Dendritic cell treated with granulocyte-macrophage colony-stimulating factor and Interleukin-4, amounts not matched to agents 40 ng/mL and 50 ng/mL, for 4 days (primary cell): ENCODE data around the gene ERG28.
"Not testable (repeated sequence)": the region's sequence is repeated elsewhere in the genome, so short reads cannot be mapped to it uniquely, and the experiment has no call there.

Source experiments
- H3K27ac Mint-ChIP-seq: one replicate; pipeline ENCODE4 v1.8.0; 2022; ENCODE audit warnings: mild to moderate bottlenecking, mixed read lengths
- H3K27me3 Mint-ChIP-seq: one replicate; pipeline ENCODE4 v1.8.0; 2022; ENCODE audit warnings: mild to moderate bottlenecking, mixed read lengths
- H3K36me3 Mint-ChIP-seq: one replicate; pipeline ENCODE4 v1.8.0; 2022; ENCODE audit warnings: low read depth, mixed read lengths
- H3K4me1 Mint-ChIP-seq: one replicate; pipeline ENCODE4 v1.8.0; 2022; ENCODE audit warnings: low read depth, mixed read lengths
- H3K4me3 Mint-ChIP-seq: one replicate; pipeline ENCODE4 v1.8.0; 2022; ENCODE audit warnings: mild to moderate bottlenecking, moderate library complexity, mixed read lengths
- H3K9me3 Mint-ChIP-seq: one replicate; pipeline ENCODE4 v1.8.0; 2022; ENCODE audit warnings: mixed read lengths
- intact Hi-C: fragments of 100-400 bp; cut with micrococcal nuclease; formaldehyde crosslinking; loops from one replicate; pipeline ENCODE4 v1.15.0; 2022

ERG28 gene

DNA sequence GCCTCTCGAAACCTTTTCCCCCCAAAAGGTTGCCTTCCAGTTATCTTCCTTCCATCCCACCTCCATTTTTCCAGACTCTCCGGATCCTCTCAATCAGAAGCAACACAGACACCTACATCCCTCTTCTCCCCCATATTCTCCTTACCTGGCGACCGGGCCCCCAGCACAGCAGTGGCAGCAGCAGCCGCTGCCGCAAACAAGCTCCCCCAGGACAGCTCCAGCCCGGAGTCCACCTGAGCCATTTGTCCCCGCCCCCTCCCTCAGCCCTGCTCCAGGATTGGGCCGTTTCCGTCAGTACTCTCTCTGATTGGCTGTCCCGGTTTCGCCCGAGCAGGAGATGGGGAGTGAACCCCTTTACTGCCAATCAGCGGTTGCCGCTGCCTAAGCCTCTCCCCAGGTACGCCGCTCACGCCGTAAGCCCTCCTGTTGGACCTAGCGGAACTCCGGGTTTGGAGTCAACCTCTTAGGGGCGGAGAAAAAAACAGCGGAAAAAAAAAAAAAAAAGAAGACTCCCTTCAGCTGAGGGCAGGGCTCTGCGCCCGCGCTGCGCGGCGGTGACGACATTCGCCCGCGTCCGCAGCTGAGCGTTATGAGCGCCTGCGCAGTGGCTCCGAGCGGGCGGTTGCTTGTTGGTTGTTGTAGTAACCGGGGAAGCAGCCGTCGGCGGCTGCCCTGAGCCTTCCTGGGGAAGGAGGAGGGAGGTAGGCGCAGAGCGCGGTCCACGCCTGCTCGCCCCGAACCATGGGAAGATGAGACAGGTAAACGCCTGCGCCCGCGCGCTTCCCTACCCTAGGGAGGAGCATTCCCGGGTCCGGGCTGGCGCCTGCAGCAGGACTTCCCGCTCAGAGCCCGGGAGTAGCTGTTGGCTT is at the start of gene ERG28, which contains the start of gene TTLL5:
ERG28 (minus strand) TSS at position 247 of the 869 bp plus-strand sequence. CDS start 3,374 bp downstream, outside the sequence.
TTLL5 (plus strand) TSS at position 617 of the 869 bp plus-strand sequence. CDS start 1,904 bp downstream, outside the sequence.
- intact Hi-C loops: no loop called here
- H3K4me1 Mint-ChIP-seq: peaks cover 20% of the 10 kb centered on the region
- peaks cover 33% of the 10 kb centered on the region for H3K36me3 Mint-ChIP-seq
- no peaks in the 10 kb centered on the region for H3K9me3 Mint-ChIP-seq
- no peaks in the 10 kb centered on the region for H3K27me3 Mint-ChIP-seq
- peak within 1 kb of the TSS; percentile 84 for H3K27ac Mint-ChIP-seq
- peak within 1 kb of the TSS; percentile 91 for H3K4me3 Mint-ChIP-seq

DNA sequence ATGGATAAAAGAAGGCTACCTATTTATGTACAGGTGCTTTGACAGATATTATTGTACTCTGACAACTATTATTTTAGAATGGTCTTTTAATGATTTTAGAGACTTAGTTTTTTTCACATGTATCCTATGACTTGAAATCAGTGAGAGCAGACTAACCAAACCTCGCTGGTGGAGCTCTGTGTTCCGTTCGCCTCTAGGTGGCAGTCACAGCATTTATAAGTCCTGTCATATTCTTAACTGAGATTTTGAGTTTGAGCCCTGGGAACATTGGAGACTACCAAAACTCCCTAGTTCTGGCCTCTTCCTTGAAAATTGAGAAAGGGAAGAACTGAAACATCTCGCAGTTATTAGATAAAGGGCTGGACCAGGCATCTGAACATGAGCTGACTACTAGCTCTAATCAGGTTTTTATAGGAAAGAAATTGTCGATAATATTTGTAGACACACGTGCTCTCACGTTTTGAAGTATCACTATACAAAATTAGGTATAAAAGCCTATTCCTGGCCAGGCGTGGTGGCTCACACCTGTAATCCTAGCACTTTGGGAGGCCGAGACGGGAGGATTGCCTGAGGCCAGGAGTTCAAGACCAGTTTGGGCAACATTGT is 48.6 kb upstream of the ERG28 start:
- Mint-ChIP-seq H3K27me3 (no peaks in the 10 kb centered on the region), H3K4me1 (no peaks in the 10 kb centered on the region), H3K36me3 (peaks cover 48% of the 10 kb centered on the region), H3K27ac (no peak overlapping the region), H3K4me3 (no peak overlapping the region), H3K9me3 (no peaks in the 10 kb centered on the region)
- intact Hi-C loops: loop anchor here (2.0 to 5.0 kb wide), 2 partner anchors 273 to 678 kb away; no protein-coding TSS in a partner anchor

- H3K4me1 Mint-ChIP-seq: no peaks in the 10 kb centered on the region
- H3K27ac Mint-ChIP-seq: no peak overlapping the region
- H3K4me3 Mint-ChIP-seq: no peak overlapping the region
- intact Hi-C loops: loop anchor here (5.0 kb wide), 1 partner anchor 682 kb away; no protein-coding TSS in a partner anchor
- peaks cover 74% of the 10 kb centered on the region for H3K36me3 Mint-ChIP-seq
- no peaks in the 10 kb centered on the region for H3K27me3 Mint-ChIP-seq
- no peaks in the 10 kb centered on the region for H3K9me3 Mint-ChIP-seq
Measured at GRCh38 chr14:75705014-75705413, 44.3 kb upstream of the ERG28 start.

GRCh38 chr14:75703467-75703866 is 42.8 kb upstream of the ERG28 start:
- Mint-ChIP-seq H3K9me3 (no peaks in the 10 kb centered on the region), H3K27ac (no peak overlapping the region), H3K4me3 (no peak overlapping the region), H3K4me1 (peaks cover 9% of the 10 kb centered on the region), H3K36me3 (peaks cover 84% of the 10 kb centered on the region), H3K27me3 (no peaks in the 10 kb centered on the region)
- intact Hi-C loops: no loop called here

DNA sequence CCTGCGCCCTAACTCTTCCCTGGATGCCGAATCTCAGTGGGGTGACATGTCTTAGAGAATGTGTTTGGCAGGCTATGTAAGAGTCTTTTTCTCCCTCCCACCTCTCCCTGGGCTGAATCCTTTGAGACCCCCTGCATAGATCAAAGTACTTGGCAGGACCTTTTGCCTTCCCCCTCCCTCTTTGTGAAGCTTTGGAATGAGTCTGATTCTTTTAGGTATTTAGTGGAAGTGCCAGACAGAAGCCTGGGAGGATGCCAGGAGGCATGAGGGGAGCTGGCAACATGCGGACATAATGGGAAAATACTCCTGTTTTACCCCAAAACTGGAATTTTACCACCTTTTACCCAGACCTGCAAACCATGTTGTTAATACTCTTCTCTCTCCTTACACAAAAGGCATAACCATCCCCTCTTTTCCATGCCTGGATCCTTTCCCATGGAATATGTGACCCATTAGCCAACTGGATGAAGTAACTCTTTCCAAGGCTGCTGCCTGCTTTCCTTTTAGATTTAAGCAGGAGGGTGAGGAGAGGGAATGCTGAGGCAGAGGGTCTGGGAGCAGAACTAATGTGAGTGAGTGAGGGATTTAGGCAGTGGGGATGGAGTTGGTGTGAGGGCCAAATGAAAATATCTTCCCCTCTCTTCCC is 42.1 kb upstream of the ERG28 start:
- no peak overlapping the region for H3K4me3 Mint-ChIP-seq
- no peaks in the 10 kb centered on the region for H3K9me3 Mint-ChIP-seq
- H3K27ac Mint-ChIP-seq: no peak overlapping the region
- no peaks in the 10 kb centered on the region for H3K27me3 Mint-ChIP-seq
- H3K4me1 Mint-ChIP-seq: peaks cover 13% of the 10 kb centered on the region
- intact Hi-C loops: no loop called here
- peaks cover 77% of the 10 kb centered on the region for H3K36me3 Mint-ChIP-seq

DNA sequence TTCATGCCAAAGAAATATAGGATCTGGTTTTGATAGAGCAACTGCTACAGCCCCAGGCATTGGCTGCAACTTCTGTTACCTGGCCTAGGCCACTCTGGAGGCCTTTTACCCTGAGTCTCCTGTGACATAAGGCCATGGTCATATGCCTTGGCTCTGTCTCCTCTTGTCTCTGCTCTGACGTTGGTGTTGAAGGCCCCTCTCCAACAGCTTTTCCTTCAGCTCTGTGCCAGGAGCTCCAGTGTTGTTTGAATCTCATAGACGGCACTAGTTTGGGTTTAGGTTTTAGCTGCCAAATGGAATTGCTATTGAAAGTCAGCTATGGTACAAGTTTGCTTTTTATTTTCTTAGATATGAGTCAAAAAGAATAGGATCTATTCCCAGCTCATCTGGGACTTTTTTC is 41.4 kb upstream of the ERG28 start:
- Mint-ChIP-seq H3K4me1 (peaks cover 19% of the 10 kb centered on the region), H3K9me3 (no peaks in the 10 kb centered on the region), H3K4me3 (no peak overlapping the region), H3K27me3 (no peaks in the 10 kb centered on the region), H3K36me3 (peaks cover 75% of the 10 kb centered on the region), H3K27ac (no peak overlapping the region)
- intact Hi-C loops: no loop called here

DNA sequence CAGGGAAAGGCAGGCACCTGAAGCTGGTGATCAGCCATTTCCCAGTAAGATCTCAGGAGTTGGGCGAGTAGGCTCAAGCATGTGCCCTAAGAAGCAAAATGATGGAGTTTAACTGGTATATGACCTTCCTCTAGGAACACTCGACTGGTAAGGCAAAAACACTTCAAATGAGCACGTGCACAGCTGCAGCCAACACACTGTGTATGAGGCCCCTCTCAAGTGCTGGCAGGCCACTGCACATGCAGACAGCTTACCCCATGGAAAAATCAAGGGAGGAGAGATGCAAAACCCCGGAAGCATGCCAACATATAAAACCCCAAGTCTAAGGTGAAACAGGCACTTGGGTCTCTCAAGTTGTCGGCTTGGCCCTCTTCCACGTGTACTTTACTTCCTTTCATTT is 39.6 kb upstream of the ERG28 start:
- H3K27me3 Mint-ChIP-seq: no peaks in the 10 kb centered on the region
- H3K36me3 Mint-ChIP-seq: peaks cover 75% of the 10 kb centered on the region
- H3K9me3 Mint-ChIP-seq: no peaks in the 10 kb centered on the region
- H3K4me3 Mint-ChIP-seq: no peak overlapping the region
- intact Hi-C loops: no loop called here
- H3K4me1 Mint-ChIP-seq: peaks cover 20% of the 10 kb centered on the region
- H3K27ac Mint-ChIP-seq: no peak overlapping the region

DNA sequence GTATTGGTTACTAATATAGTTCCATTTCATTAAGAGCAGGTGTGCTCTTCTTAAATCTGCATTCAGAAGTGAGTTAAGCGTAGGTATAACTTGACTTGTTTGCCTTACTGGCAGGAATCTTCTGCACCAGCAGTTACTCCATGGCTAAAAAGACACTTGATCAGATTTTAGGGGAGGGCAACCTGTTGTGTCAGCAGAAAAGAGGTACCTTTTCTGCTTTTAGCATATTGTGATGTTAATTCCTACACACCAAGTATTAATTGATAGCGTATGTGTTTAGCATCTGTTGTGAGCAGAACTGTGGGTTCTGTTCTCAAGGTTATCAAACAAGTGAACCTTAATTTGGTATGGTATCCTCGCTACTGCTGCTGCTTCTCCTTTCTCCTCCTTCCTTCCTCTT is 38.7 kb upstream of the ERG28 start:
- intact Hi-C loops: no loop called here
- Mint-ChIP-seq H3K4me1 (peaks cover 20% of the 10 kb centered on the region), H3K27ac (no peak overlapping the region), H3K4me3 (no peak overlapping the region), H3K9me3 (peaks cover 9% of the 10 kb centered on the region), H3K36me3 (peaks cover 75% of the 10 kb centered on the region), H3K27me3 (no peaks in the 10 kb centered on the region)

GRCh38 chr14:75697918-75698317 is 37.2 kb upstream of the ERG28 start:
- Mint-ChIP-seq H3K27me3 (no peaks in the 10 kb centered on the region), H3K4me3 (no peak overlapping the region), H3K36me3 (peaks cover 76% of the 10 kb centered on the region), H3K4me1 (peaks cover 20% of the 10 kb centered on the region), H3K9me3 (peaks cover 10% of the 10 kb centered on the region), H3K27ac (peak overlapping the region; percentile 7)
- intact Hi-C loops: no loop called here

DNA sequence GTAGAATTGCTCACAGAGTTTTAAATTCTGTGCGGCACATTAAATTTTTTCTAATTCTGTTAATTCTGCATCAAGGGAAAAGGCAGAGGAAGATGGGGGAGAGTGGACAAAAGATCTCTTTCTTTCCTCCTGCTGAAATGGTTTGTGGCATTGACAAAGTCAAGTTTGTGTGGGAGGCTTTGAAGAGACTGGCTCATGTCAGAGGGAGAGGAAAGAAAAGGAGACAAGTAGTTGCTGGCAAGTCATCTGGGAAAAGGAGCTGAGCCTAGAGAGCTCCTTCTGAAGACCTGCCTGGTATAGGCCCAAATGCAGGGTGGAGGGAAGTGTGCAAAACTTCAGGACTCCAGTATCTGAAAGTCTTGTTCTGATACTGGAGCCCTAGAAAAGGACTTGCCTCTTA is 36.7 kb upstream of the ERG28 start:
- Mint-ChIP-seq H3K9me3 (peaks cover 10% of the 10 kb centered on the region), H3K27me3 (no peaks in the 10 kb centered on the region), H3K36me3 (peaks cover 76% of the 10 kb centered on the region), H3K4me1 (peaks cover 20% of the 10 kb centered on the region), H3K27ac (peak overlapping the region; percentile 7), H3K4me3 (no peak overlapping the region)
- intact Hi-C loops: no loop called here

- peaks cover 20% of the 10 kb centered on the region for H3K4me1 Mint-ChIP-seq
- H3K27ac Mint-ChIP-seq, H3K27me3 Mint-ChIP-seq, intact Hi-C loops, H3K4me3 Mint-ChIP-seq: not testable (repeated sequence)
- H3K36me3 Mint-ChIP-seq: peaks cover 75% of the 10 kb centered on the region
- peaks cover 10% of the 10 kb centered on the region for H3K9me3 Mint-ChIP-seq
Measured at GRCh38 chr14:75695025-75695424, 34.3 kb upstream of the ERG28 start.

DNA sequence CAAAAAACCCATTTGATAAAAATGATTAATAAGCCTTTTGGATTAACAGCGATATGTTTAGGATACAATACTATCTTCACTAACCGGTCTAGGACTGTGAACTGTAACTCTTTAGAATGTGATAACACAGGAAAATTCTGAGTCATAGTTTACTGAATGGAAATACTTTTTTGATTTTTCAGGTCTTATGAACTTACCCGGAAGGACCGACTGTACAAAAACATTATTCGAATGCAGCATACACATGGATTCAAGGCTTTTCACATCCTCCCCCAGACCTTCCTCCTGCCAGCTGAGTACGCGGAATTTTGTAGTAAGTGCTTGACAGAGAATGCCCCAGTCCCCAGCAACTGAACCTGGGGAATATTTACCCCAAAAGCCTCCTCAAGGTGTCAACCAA is 29.3 kb upstream of the ERG28 start:
- H3K9me3 Mint-ChIP-seq: peaks cover 8% of the 10 kb centered on the region
- intact Hi-C loops: no loop called here
- no peak overlapping the region for H3K4me3 Mint-ChIP-seq
- no peaks in the 10 kb centered on the region for H3K27me3 Mint-ChIP-seq
- H3K36me3 Mint-ChIP-seq: peaks cover 64% of the 10 kb centered on the region
- H3K27ac Mint-ChIP-seq: no peak overlapping the region
- H3K4me1 Mint-ChIP-seq: no peaks in the 10 kb centered on the region

GRCh38 chr14:75689012-75689411 is 28.3 kb upstream of the ERG28 start:
- intact Hi-C loops: no loop called here
- Mint-ChIP-seq H3K27me3 (no peaks in the 10 kb centered on the region), H3K9me3 (no peaks in the 10 kb centered on the region), H3K27ac (no peak overlapping the region), H3K4me1 (no peaks in the 10 kb centered on the region), H3K4me3 (no peak overlapping the region), H3K36me3 (peaks cover 64% of the 10 kb centered on the region)

GRCh38 chr14:75685910-75686309 is 25.2 kb upstream of the ERG28 start:
- Mint-ChIP-seq H3K4me1 (no peaks in the 10 kb centered on the region), H3K9me3 (no peaks in the 10 kb centered on the region), H3K4me3 (no peak overlapping the region), H3K36me3 (peaks cover 61% of the 10 kb centered on the region), H3K27ac (no peak overlapping the region), H3K27me3 (no peaks in the 10 kb centered on the region)
- intact Hi-C loops: no loop called here
